Adrenal gland (tissue), 12 donors: ENCODE data around the gene FOXN3. TPM values are rescaled to one million over a fixed set of nuclear protein-coding genes. Genes with fewer than 3 reads are reported as not detected.

Experiments
- DNase-seq, 7 donors: peaks; one replicate each; pipeline ENCODE4 v3.0.0-alpha.2; 2019 to 2020
- H3K27ac ChIP-seq, 5 donors: fragments of 200-600 bp; sonication (generic) in 4 of 5; 1 replicate in 3 of 5; 2 replicates in 2 of 5; pipeline versions ENCODE4 v1.5.1 to v1.8.0; 2016 to 2020; ENCODE audit warnings: mild to moderate bottlenecking in 1 of 5
- H3K27me3 ChIP-seq: fragments of 200-600 bp; 2 replicates; pipeline ENCODE4 v1.8.0; 2021
- H3K36me3 ChIP-seq, 2 donors: fragments of 200-600 bp; replicated peaks in 1 of 2; 1 replicate in 1 of 2; 2 replicates in 1 of 2; pipeline versions ENCODE4 v1.5.1 to v1.8.0; 2018 to 2022
- H3K4me1 ChIP-seq, 2 donors: fragments of 200-600 bp; replicated peaks in 1 of 2; 1 replicate in 1 of 2; 2 replicates in 1 of 2; pipeline versions ENCODE4 v1.5.1 to v1.8.0; 2018 to 2021
- H3K4me3 ChIP-seq, 4 donors: fragments of 200-600 bp; sonication (generic) in 3 of 4; one replicate each; pipeline ENCODE4 v1.5.1; 2016 to 2018
- H3K9me3 ChIP-seq, 3 donors: fragments of 200-600 bp; sonication (generic) in 1 of 3; replicated peaks in 1 of 3; 1 replicate in 2 of 3; 2 replicates in 1 of 3; pipeline versions ENCODE4 v1.5.1 to v1.8.0; 2016 to 2021
- CTCF ChIP-seq, 6 experiments: fragments of 450-650 bp in 4 of 6; fragments of 200-600 bp in 2 of 6; sonication (generic) in 1 of 6; IDR thresholded peaks; 1 replicate in 5 of 6; 2 replicates in 1 of 6; pipeline versions ENCODE4 v1.5.1 to v1.8.0; 2016 to 2021; ENCODE audit warnings: antibody characterized with exemption in 6 of 6, mild to moderate bottlenecking in 2 of 6, moderate library complexity in 1 of 6
- POLR2A ChIP-seq, 2 donors: fragments of 450-650 bp; IDR thresholded peaks; one replicate each; pipeline ENCODE4 v1.6.1; 2017; ENCODE audit warnings: antibody characterized with exemption in 2 of 2, mild to moderate bottlenecking in 2 of 2, moderate library complexity in 1 of 2
- WGBS, 4 donors: extraction: QIAGEN DNeasy Blood & Tissue Kit in 2 of 4; methylation state at CpG; one replicate each; pipeline versions ENCODE4 v1.1.5 to v1.1.7; 2013 to 2017; 5-methylcytosine and 5-hydroxymethylcytosine counted together
- intact Hi-C, 2 donors: fragments of 100-400 bp; cut with DNase I; formaldehyde crosslinking; loops; one replicate each; pipeline versions ENCODE4 v1.14.1 to v1.15.0; 2022 to 2023
- polyA plus RNA-seq, 3 donors: library from polyadenylated mRNA; stranded (reverse); fragments of 200-250 nt in 2 of 3; fragments of 350-450 nt in 1 of 3; fragmentation: Illumina TruSeq in 1 of 3; extraction: RNeasy Lipid Tissue Mini Kit (QIAGEN cat#74804) in 1 of 3; gene quantifications; one replicate each; pipeline ENCODE4 v1.2.3, GENCODE V29; 2013 to 2014
- total RNA-seq, 9 donors: library from RNA; depleted of rRNA in 4 of 9; stranded (reverse); fragments of >200 nt in 4 of 9; fragments of 120-200 nt in 1 of 9; fragmentation: NEBNext Ultra II Directional in 1 of 9; extraction: Animal tissue kit (Norgen Biotek cat#: 25700) in 1 of 9; gene quantifications; one replicate each; pipeline versions ENCODE4 v1.1.0 to v1.2.4, GENCODE V29; 2013 to 2023
- donor health status: healthy with polysubstance abuse.
- donor health status: Bipolar disorder and iron deficiency.
- donor health status: DM: yes; HTN: yes; CAD: no.
- donor health status: DM: no; HTN: no; CAD: no.
- donor health status: DM: no; HTN: no; CAD: no.
- donor health status: DM: yes; HTN: yes; CAD: no.

Gene FOXN3
- total and polyA plus RNA-seq, 12 donors = 10.7 to 131 (median 96.8) TPM

GRCh38 chr14:89293314-89293916 lies 123.6 kb downstream of the FOXN3 start:
- WGBS, 4 donors = 78 to 87% (median 86%) methylated on average over 4 to 6 of the region's 6 CpGs
- intact Hi-C loops = no loop called here
- Histone ChIP-seq H3K36me3 (no peaks in the 10 kb centered on the region), H3K4me3 (no peak overlapping the region), H3K27me3 (no peaks in the 10 kb centered on the region), H3K27ac (peak overlapping the region in 2 of 5 donors; percentile 5 to 34), H3K9me3 (no peaks in the 10 kb centered on the region), H3K4me1 (peaks cover 9 to 27% of the 10 kb centered on the region in 2 donors)
- DNase-seq = no peak
- TF ChIP-seq POLR2A (IDR thresholded peaks at IDR 0.05) = no peak
- no peak for TF ChIP-seq CTCF (IDR thresholded peaks at IDR 0.05)

GRCh38 chr14:89292579-89293313 lies 124.3 kb downstream of the FOXN3 start:
- 52 to 65% (median 61%) methylated on average over 12 to 13 of the region's 13 CpGs for WGBS, 4 donors
- H3K36me3 ChIP-seq = no peaks in the 10 kb centered on the region
- TF ChIP-seq CTCF (IDR thresholded peaks at IDR 0.05) = no peak
- TF ChIP-seq POLR2A (IDR thresholded peaks at IDR 0.05) = no peak
- no peak overlapping the region for H3K4me3 ChIP-seq
- H3K4me1 ChIP-seq = peaks cover 9 to 32% of the 10 kb centered on the region in 2 donors
- peak overlapping the region in 2 of 5 donors; percentile 5 to 34 for H3K27ac ChIP-seq
- intact Hi-C loops = no loop called here
- DNase-seq = peak in 1 of 7 donors; percentile 53
- no peaks in the 10 kb centered on the region for H3K27me3 ChIP-seq
- H3K9me3 ChIP-seq = no peaks in the 10 kb centered on the region

- DNase-seq = peak in 1 of 7 donors; percentile 42
- Histone ChIP-seq H3K27ac (no peak overlapping the region), H3K36me3 (no peaks in the 10 kb centered on the region), H3K4me3 (no peak overlapping the region), H3K4me1 (peaks cover 9 to 32% of the 10 kb centered on the region in 2 donors), H3K27me3 (no peaks in the 10 kb centered on the region), H3K9me3 (no peaks in the 10 kb centered on the region)
- intact Hi-C loops = no loop called here
- TF ChIP-seq CTCF (IDR thresholded peaks at IDR 0.05) = no peak
- TF ChIP-seq POLR2A (IDR thresholded peaks at IDR 0.05) = no peak
- WGBS, 4 donors = 90 to 95% (median 93%) methylated on average over 8 to 9 of the region's 9 CpGs
Measured at GRCh38 chr14:89291351-89291940, 125.6 kb downstream of the FOXN3 start.

GRCh38 chr14:89290813-89291212 lies 126.2 kb downstream of the FOXN3 start:
- WGBS, 4 donors = 93 to 94% (median 94%) methylated on average over 8 of the region's 8 CpGs
- intact Hi-C loops = no loop called here
- TF ChIP-seq POLR2A (IDR thresholded peaks at IDR 0.05) (no peak), CTCF (IDR thresholded peaks at IDR 0.05) (no peak)

More at GRCh38 chr14:89290813-89291212, 126.2 kb downstream of the FOXN3 start:
- peaks cover 9 to 32% of the 10 kb centered on the region in 2 donors for H3K4me1 ChIP-seq
- no peaks in the 10 kb centered on the region for H3K9me3 ChIP-seq
- H3K36me3 ChIP-seq = no peaks in the 10 kb centered on the region
- peak in 1 of 7 donors; percentile 38 for DNase-seq
- peak overlapping the region in 1 of 5 donors; percentile 38 for H3K27ac ChIP-seq
- H3K27me3 ChIP-seq = no peaks in the 10 kb centered on the region
- H3K4me3 ChIP-seq = no peak overlapping the region
